NK-92 treated with Interleukin-12 subunit alpha and Interleukin-12 subunit beta, amount 100 ng/mL, for 24 hours (cell line): Measurements from ENCODE around the gene GSS.

Experiments used
- DNase-seq: peaks from one replicate; lab custom pipeline; 2025; lab: John Stamatoyannopoulos, UW

Gene GSS

DNA sequence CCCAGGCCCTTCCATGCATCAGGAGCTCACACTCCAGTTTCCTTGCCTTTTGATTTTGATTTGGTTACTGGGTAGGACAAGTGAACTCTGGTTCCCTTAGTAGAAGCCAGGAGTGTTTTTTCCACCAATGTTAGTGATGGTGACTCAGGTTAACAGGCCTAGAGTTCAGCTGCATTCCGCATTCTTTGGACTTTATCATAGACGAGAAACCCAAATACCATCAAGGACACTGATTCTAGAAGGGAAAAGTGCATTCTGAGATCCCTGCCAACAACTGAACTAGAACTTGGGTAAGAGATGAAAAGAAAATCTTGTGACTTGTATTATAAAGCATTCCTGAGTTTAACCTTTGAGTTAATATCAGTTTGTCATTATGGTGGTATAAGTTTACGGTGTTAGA lies 8.9 kb downstream of the GSS start:
- no peak for DNase-seq

DNA sequence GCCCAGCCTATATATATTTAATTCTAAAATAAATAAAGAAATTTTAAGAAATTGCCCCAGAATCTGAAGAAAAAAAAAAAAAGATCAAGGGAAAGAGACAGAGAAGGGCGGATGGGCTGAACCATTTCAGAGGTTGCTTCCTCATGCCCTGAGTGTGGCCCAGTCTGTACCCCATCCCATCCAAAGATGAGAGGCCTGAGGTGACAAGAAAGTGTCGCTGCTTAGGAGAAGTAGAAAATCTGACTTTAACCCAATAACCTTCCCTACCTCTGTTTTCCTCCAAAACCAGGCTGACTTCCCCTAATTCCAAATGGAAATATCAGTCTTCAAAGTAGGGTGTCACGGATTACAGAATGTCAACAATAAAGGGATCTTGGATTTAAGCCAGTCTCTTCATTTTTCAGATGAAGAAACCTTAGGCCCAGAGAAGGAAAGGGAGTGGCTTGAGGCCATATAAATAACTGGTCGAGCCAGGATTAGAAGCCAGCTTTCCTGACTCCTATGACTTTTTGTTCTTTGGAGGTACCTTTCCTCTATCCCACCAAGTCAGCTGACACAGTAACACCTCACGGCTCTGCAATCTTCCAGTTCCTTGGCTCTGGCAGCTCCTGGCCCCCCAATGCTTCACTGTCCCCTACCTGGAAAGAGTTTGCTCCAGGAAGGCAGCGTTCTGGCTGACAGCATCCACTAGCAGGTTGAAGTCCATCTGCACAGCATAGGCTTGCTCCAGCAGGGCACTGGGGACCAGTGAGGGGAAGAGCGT lies 10.1 kb downstream of the GSS start:
- DNase-seq, result no peak

GRCh38 chr20:34943808-34944567 lies 11.6 kb downstream of the GSS start:
- DNase-seq, result no peak

DNA sequence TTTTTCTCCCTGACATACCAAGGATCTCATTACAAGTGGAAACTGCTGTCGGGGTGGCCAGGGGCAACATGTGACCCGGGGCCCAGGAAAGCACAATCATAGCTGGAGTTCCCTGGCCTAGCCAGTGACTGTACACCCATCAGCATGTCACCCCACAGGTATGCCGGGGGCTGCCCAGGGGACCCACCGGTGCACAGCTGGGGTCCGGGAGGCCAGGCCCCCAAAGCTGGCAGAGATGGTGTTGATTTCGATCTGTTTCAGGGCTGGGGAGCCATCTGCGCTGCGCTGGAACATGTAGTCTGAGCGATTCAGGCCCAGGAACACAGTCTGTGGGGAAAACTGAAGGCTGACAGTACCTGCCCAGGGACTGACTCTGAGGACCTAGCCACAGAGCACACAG lies 13.3 kb downstream of the GSS start:
- DNase-seq, result no peak

DNA sequence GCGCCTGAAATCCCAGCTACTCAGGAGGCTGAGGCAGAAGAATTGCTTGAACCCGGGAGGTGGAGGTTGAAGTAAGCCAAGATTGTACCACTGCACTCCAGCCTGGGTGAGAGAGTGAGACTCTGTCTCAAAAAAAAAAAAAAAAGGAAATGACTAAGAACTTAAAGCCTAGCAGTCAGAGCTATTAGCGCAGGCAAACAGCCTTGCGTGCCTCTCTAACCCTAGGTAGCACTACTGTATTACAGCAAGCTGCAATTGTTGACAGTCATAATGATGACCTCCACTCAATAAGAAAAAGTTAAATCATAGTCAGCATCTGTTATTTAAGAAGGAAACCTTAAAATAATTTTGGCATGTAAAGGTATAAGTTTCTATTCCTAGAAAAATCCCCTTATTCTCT lies 14.4 kb downstream of the GSS start:
- no peak for DNase-seq

GRCh38 chr20:34940081-34940481 lies 15.5 kb downstream of the GSS start:
- no peak for DNase-seq

- no peak for DNase-seq
These were observed 17.0 kb downstream of the GSS start for GRCh38 chr20:34938466-34939163.

DNA sequence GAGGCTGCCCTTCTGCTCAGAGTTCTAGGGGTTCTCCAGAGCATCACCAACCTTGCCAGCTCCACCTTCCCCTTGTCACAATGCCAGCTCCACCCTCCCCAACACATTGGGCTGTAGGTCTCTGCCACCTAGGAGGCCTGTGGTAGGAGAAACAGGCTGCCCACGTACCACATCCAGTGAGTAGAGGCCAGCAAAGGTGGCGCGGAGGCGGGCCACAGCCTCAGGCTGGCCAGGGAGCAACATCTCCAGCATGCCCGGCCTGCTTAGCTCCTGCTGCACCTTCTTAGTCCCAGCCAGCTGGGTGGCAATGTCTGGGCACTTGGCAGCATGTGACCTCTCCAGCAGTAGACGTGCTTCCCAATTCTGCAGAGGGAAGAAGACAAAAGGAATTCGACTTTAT lies 23.8 kb downstream of the GSS start:
- no peak for DNase-seq

GRCh38 chr20:34928411-34928810 lies 27.2 kb downstream of the GSS start:
- DNase-seq, result no peak

- DNase-seq, result no peak
These were observed 27.9 kb downstream of the GSS start for GRCh38 chr20:34927736-34928135.

DNA sequence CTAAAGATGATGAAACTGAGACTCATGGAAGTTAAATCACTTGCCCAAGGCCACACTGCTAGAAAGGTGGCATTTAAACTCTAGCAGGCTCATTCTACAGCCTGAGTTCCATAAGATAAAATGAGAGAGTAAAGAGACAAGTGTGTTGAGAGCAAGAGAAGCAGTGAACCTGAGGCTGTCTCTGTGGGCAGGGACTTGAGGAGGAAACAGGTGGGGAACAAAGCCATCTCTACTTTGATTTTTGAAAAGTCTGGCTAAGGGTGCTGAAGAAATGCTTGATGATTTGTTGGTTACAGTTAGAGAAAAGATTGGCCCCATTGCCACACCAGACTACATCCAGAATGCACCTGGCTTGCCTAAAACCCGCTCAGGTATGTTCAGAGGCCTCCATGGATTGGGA lies 29.0 kb downstream of the GSS start:
- DNase-seq, result no peak

DNA sequence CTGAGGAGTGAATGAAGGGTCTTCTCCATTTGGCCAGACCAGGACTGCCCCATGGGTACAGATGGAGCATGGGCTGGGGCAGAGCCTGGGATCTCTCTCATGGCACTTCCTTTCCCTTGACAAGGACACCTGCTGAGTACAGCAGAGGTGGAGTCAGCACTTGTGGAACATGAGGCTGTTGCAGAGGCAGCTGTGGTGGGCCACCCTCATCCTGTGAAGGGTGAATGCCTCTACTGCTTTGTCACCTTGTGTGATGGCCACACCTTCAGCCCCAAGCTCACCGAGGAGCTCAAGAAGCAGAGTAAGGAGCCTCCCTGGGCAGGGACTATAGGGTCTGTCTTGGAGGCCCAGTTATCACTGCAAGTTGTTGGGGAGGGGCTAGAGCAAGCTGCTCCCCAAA lies 29.6 kb downstream of the GSS start:
- DNase-seq, result no peak

- no peak for DNase-seq
These were observed 30.3 kb downstream of the GSS start for GRCh38 chr20:34925341-34925740.

- DNase-seq, result no peak
These were observed 32.2 kb downstream of the GSS start for GRCh38 chr20:34923414-34923813.

DNA sequence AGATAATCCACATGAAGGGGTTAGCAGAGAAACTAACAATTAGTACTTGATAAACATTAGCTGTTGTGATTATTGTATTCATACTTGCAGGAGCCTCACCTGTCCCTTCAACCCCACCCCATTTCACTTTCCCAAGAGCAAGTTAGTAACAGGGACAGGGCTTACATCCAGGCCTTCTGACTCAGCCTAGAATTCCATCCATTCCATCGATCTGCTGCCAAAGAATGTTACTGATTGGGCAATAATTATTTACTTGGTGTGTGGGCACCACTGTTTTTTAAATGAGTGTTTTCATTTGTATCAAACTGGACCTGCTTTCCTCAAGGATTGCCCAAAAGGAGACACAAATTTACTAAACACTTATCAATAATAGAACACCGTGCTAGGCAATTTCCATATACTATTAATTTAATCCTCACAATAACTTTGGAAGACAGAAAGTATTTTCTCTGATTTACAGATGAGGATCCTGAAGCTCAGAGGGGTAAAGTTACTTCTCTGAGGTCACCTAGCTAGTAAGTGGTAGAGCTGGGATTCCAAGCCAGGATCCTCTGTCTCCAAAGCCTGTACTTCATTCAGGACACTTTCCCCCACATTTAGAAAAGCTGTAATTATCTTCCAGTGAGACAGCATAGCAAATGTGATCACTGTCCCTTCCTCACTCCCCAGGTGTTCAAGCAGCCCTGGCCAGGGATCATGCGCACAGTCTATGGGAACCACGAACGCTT lies 32.8 kb downstream of the GSS start:
- DNase-seq, result no peak

- no peak for DNase-seq
These were observed 34.2 kb downstream of the GSS start for GRCh38 chr20:34921436-34921835.

- no peak for DNase-seq
These were observed 35.6 kb downstream of the GSS start for GRCh38 chr20:34920055-34920454.

DNA sequence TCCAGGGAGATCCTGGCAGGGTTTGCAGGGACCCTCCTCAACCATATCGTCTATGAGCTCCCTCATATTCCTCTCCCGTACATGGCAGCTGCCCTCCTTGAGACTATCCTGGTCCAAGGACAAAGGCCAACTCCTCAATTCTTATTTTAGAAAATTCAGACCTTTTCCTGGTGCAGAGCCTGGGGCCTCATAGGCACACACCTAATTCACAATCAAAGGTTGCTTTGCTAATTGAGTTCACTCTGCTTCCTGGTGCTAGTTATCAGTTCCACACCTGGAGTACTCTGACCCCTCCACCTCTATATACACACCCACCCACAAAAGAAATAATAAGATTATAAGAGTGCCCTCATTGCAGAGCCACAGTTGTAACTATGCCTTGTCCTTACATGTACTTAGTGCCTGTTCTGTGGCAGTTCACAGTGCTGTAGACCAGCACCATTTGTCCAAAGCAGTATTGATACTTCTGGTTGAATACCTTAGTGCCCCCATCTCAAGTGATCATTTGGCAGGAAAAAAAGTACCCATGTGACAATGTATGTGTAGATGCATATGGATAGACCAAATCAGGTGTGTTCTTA lies 38.7 kb downstream of the GSS start:
- DNase-seq, result no peak

- no peak for DNase-seq
These were observed 39.7 kb downstream of the GSS start for GRCh38 chr20:34915749-34916455.

- no peak for DNase-seq
These were observed 40.5 kb downstream of the GSS start for GRCh38 chr20:34915131-34915530.
